HEK293 (cell line): Measurements from ENCODE around the gene MEI4.

Experiments used
- CTCF ChIA-PET: fragments of 350-600 bp; formaldehyde crosslinking; extraction: SDS; loops from one replicate; lab custom pipeline; 2021; ENCODE audit warnings: antibody characterized with exemption; lab: Yijun Ruan, JAX
- POLR2A ChIA-PET: fragments of 300-600 bp; formaldehyde crosslinking; extraction: SDS; loops from one replicate; lab custom pipeline; 2020; ENCODE audit warnings: antibody characterized with exemption, inconsistent platforms; lab: Yijun Ruan, JAX
- H3K27ac ChIP-seq: fragments of 200-500 bp; sonication (Bioruptor generic); 2 replicates; pipeline ENCODE4 v1.5.1; 2014; ENCODE audit warnings: low read depth, low read length, control low read depth, inconsistent platforms; ENCODE audit errors: extremely low read depth
- H3K36me3 ChIP-seq, 2 experiments: fragments of 200-500 bp in 1 of 2; sonication (Bioruptor generic) in 1 of 2; 1 replicate in 1 of 2; 2 replicates in 1 of 2; pipeline ENCODE4 v1.5.1; 2014 to 2017; ENCODE audit warnings: inconsistent platforms in 2 of 2, low read length in 2 of 2; ENCODE audit not compliant: control insufficient read depth in 2 of 2, insufficient read depth in 1 of 2
- H3K4me1 ChIP-seq: fragments of 200-500 bp; sonication (Bioruptor generic); 2 replicates; pipeline ENCODE4 v1.5.1; 2014; ENCODE audit warnings: mild to moderate bottlenecking, low read length, inconsistent platforms; ENCODE audit not compliant: control insufficient read depth, insufficient read depth
- H3K4me3 ChIP-seq: 2 replicates; pipeline ENCODE4 v1.5.1; 2011; ENCODE audit warnings: low read depth, mild to moderate bottlenecking, control low read depth, low read length, moderate library complexity
- H3K9me3 ChIP-seq: fragments of 200-500 bp; sonication (Bioruptor generic); 2 replicates; pipeline ENCODE4 v1.5.1; 2014; ENCODE audit warnings: low read depth, low read length, inconsistent platforms; ENCODE audit not compliant: control insufficient read depth, insufficient read depth
- ATF2 ChIP-seq: fragments of 450-650 bp; formaldehyde crosslinking; IDR thresholded peaks from 2 replicates; pipeline ENCODE4 v1.5.1; 2016; ENCODE audit warnings: missing biosample characterization, missing genetic modification characterization, low read depth
- FEZF1 ChIP-seq: fragments of 450-650 bp; formaldehyde crosslinking; IDR thresholded peaks from 2 replicates; pipeline ENCODE4 v1.5.1; 2016; ENCODE audit warnings: missing biosample characterization, missing genetic modification characterization
- GFI1B ChIP-seq: fragments of 450-650 bp; formaldehyde crosslinking; IDR thresholded peaks from 2 replicates; pipeline ENCODE4 v1.5.1; 2016; ENCODE audit warnings: missing biosample characterization, missing genetic modification characterization
- HOXD13 ChIP-seq: sonication (generic); formaldehyde crosslinking; IDR thresholded peaks from 2 replicates; pipeline ENCODE4 v1.8.0; 2022; ENCODE audit warnings: missing genetic modification reagents, borderline replicate concordance
- KLF16 ChIP-seq: fragments of 450-650 bp; formaldehyde crosslinking; IDR thresholded peaks from 2 replicates; pipeline ENCODE4 v1.5.1; 2017; ENCODE audit warnings: missing biosample characterization, missing genetic modification characterization
- KLF9 ChIP-seq: fragments of 450-650 bp; formaldehyde crosslinking; IDR thresholded peaks from 2 replicates; pipeline ENCODE4 v1.5.1; 2016; ENCODE audit warnings: missing biosample characterization, missing genetic modification characterization, low read depth
- MEIS1 ChIP-seq: sonication (generic); formaldehyde crosslinking; IDR thresholded peaks from 2 replicates; pipeline ENCODE4 v1.8.1; 2022; ENCODE audit warnings: missing genetic modification reagents, mild to moderate bottlenecking, borderline replicate concordance
- WT1 ChIP-seq: fragments of 450-650 bp; formaldehyde crosslinking; IDR thresholded peaks from 2 replicates; pipeline ENCODE4 v1.5.1; 2016; ENCODE audit warnings: missing biosample characterization, missing genetic modification characterization
- ZBTB8A ChIP-seq: fragments of 450-650 bp; formaldehyde crosslinking; IDR thresholded peaks from 2 replicates; pipeline ENCODE4 v1.5.1; 2016; ENCODE audit warnings: missing biosample characterization, missing genetic modification characterization
- ZNF121 ChIP-seq: fragments of 450-650 bp; formaldehyde crosslinking; IDR thresholded peaks from 2 replicates; pipeline ENCODE4 v1.5.1; 2016; ENCODE audit warnings: missing biosample characterization, missing genetic modification characterization
- ZNF146 ChIP-seq: fragments of 450-650 bp; formaldehyde crosslinking; IDR thresholded peaks from 2 replicates; pipeline ENCODE4 v1.5.1; 2016; ENCODE audit warnings: missing biosample characterization, missing genetic modification characterization
- ZNF221 ChIP-seq: fragments of 450-650 bp; formaldehyde crosslinking; IDR thresholded peaks from 2 replicates; pipeline ENCODE4 v1.5.1; 2017; ENCODE audit warnings: missing biosample characterization, missing genetic modification characterization, borderline replicate concordance
- ZNF24 ChIP-seq: fragments of 450-650 bp; formaldehyde crosslinking; IDR thresholded peaks from 2 replicates; pipeline ENCODE4 v1.5.1; 2016; ENCODE audit warnings: missing biosample characterization, missing genetic modification characterization
- ZNF274 ChIP-seq, 2 experiments: fragments of 200-500 bp in 1 of 2; fragments of 450-650 bp in 1 of 2; sonication (Bioruptor generic) in 1 of 2; formaldehyde crosslinking in 1 of 2; IDR thresholded peaks; 2 replicates each; pipeline versions ENCODE4 v1.5.1 to v1.6.1; 2014 to 2016; ENCODE audit warnings: borderline replicate concordance in 1 of 2, inconsistent platforms in 1 of 2, low read length in 1 of 2, missing biosample characterization in 1 of 2, missing genetic modification characterization in 1 of 2
- ZNF292 ChIP-seq: fragments of 450-650 bp; formaldehyde crosslinking; IDR thresholded peaks from 2 replicates; pipeline ENCODE4 v1.5.1; 2016; ENCODE audit warnings: low read depth, missing biosample characterization, missing genetic modification characterization, borderline replicate concordance
- ZNF324 ChIP-seq: fragments of 450-650 bp; formaldehyde crosslinking; IDR thresholded peaks from 2 replicates; pipeline ENCODE4 v1.5.1; 2016; ENCODE audit warnings: missing biosample characterization, missing genetic modification characterization
- ZNF518A ChIP-seq: fragments of 450-650 bp; formaldehyde crosslinking; conservative IDR thresholded peaks from 2 replicates; pipeline ENCODE4 v1.5.1; 2016; ENCODE audit warnings: low read depth, missing biosample characterization, missing genetic modification characterization
- ZNF701 ChIP-seq: fragments of 450-650 bp; formaldehyde crosslinking; IDR thresholded peaks from 2 replicates; pipeline ENCODE4 v1.5.1; 2016; ENCODE audit warnings: missing biosample characterization, missing genetic modification characterization
- ZNF830 ChIP-seq: fragments of 450-650 bp; IDR thresholded peaks from 2 replicates; pipeline ENCODE4 v1.5.0; 2018; ENCODE audit warnings: missing biosample characterization, missing genetic modification characterization, low read depth, mild to moderate bottlenecking, moderate library complexity
- ZSCAN23 ChIP-seq: fragments of 450-650 bp; formaldehyde crosslinking; IDR thresholded peaks from 2 replicates; pipeline ENCODE4 v1.5.1; 2016; ENCODE audit warnings: missing biosample characterization, missing genetic modification characterization
- TF ChIP-seq, protein P1 (sequence below): fragments of 450-650 bp; IDR thresholded peaks from 2 replicates; pipeline ENCODE4 v1.5.1; 2018; ENCODE audit warnings: missing biosample characterization, mild to moderate bottlenecking, missing genetic modification characterization
- TF ChIP-seq, protein P2 (sequence below): fragments of 450-650 bp; formaldehyde crosslinking; IDR thresholded peaks from 2 replicates; pipeline ENCODE4 v1.5.1; 2016; ENCODE audit warnings: missing biosample characterization, missing genetic modification characterization
- TF ChIP-seq, protein P3 (sequence below): fragments of 450-650 bp; formaldehyde crosslinking; IDR thresholded peaks from 2 replicates; pipeline ENCODE4 v1.5.0; 2017; ENCODE audit warnings: missing biosample characterization, missing genetic modification characterization, borderline replicate concordance

MEI4 gene

DNA sequence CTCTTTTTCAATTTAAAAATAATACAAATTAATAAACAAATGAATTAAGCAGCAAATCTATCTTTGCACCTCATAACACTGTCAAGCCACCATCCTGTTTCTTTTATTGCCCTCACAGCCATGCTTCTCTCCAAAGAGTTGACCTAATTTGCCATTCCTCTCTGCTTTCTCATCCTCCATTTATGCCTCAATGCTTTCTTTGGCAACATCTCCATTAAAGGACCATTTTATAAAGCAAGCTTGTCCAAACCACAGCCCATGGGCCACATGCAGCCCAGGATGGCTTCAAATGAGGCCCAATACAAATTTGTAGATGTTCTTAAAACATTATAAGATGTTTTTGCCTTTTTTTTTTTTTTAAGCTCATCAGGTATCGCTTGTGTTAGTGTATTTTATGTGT lies 26.4 kb upstream of the MEI4 start (continued):
- TF ChIP-seq, protein P1, sequence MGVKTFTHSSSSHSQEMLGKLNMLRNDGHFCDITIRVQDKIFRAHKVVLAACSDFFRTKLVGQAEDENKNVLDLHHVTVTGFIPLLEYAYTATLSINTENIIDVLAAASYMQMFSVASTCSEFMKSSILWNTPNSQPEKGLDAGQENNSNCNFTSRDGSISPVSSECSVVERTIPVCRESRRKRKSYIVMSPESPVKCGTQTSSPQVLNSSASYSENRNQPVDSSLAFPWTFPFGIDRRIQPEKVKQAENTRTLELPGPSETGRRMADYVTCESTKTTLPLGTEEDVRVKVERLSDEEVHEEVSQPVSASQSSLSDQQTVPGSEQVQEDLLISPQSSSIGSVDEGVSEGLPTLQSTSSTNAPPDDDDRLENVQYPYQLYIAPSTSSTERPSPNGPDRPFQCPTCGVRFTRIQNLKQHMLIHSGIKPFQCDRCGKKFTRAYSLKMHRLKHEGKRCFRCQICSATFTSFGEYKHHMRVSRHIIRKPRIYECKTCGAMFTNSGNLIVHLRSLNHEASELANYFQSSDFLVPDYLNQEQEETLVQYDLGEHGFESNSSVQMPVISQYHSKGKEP (tag by site-specific recombination): no peak
- no peak for TF ChIP-seq FEZF1 (tag by site-specific recombination)
- no peak for TF ChIP-seq KLF9
- no peak for TF ChIP-seq ZNF121 (tag by site-specific recombination)
- no peak for TF ChIP-seq ZBTB8A (tag by site-specific recombination)
- TF ChIP-seq, protein P2, sequence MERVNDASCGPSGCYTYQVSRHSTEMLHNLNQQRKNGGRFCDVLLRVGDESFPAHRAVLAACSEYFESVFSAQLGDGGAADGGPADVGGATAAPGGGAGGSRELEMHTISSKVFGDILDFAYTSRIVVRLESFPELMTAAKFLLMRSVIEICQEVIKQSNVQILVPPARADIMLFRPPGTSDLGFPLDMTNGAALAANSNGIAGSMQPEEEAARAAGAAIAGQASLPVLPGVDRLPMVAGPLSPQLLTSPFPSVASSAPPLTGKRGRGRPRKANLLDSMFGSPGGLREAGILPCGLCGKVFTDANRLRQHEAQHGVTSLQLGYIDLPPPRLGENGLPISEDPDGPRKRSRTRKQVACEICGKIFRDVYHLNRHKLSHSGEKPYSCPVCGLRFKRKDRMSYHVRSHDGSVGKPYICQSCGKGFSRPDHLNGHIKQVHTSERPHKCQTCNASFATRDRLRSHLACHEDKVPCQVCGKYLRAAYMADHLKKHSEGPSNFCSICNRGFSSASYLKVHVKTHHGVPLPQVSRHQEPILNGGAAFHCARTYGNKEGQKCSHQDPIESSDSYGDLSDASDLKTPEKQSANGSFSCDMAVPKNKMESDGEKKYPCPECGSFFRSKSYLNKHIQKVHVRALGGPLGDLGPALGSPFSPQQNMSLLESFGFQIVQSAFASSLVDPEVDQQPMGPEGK (tag by site-specific recombination): no peak

DNA sequence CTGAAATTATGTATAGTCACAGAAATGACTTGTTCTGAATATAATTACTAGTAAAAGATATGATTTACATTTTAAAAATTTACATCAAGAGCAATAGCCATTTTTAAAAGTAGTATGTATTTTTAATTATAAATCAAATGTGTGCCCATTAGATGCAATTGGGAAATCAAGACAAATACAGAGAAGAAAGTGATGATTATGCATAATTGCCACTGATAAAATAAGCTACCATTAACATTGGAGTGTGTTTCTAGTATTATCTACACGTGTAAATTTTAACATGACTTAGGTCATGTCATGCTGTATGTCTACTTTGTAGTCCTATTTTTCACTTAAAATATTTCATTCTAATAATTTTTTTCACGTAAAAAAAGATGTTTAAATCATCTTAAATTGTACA lies 22.8 kb upstream of the MEI4 start:
- ChIA-PET POLR2A (no interaction called here), CTCF (interaction anchor here (0.7 to 1.6 kb wide), 2 partner anchors 10 to 400 kb away, joined by 3 to 7 read pairs; no protein-coding TSS in a partner anchor)
- H3K4me3 ChIP-seq: no peak overlapping the region

GRCh38 chr6:77633471-77633870 lies 19.4 kb upstream of the MEI4 start:
- H3K4me3 ChIP-seq: no peak overlapping the region
- CTCF ChIA-PET: no interaction called here
- no peak overlapping the region for H3K27ac ChIP-seq
- no peaks in the 10 kb centered on the region for H3K9me3 ChIP-seq
- H3K4me1 ChIP-seq: no peaks in the 10 kb centered on the region
- POLR2A ChIA-PET: no interaction called here
- no peaks in the 10 kb centered on the region for H3K36me3 ChIP-seq
- TF ChIP-seq ZNF292 (no peak), WT1 (no peak), ZNF518A (tag by site-specific recombination) (no peak), ZNF24 (tag by site-specific recombination) (no peak), ZNF146 (tag by site-specific recombination) (no peak), HOXD13 (CRISPR knock-in tag) (no peak), ZNF701 (tag by site-specific recombination) (no peak), KLF16 (tag by site-specific recombination) (no peak), ZNF221 (tag by site-specific recombination) (no peak), GFI1B (tag by site-specific recombination) (no peak)
- TF ChIP-seq, protein P3, sequence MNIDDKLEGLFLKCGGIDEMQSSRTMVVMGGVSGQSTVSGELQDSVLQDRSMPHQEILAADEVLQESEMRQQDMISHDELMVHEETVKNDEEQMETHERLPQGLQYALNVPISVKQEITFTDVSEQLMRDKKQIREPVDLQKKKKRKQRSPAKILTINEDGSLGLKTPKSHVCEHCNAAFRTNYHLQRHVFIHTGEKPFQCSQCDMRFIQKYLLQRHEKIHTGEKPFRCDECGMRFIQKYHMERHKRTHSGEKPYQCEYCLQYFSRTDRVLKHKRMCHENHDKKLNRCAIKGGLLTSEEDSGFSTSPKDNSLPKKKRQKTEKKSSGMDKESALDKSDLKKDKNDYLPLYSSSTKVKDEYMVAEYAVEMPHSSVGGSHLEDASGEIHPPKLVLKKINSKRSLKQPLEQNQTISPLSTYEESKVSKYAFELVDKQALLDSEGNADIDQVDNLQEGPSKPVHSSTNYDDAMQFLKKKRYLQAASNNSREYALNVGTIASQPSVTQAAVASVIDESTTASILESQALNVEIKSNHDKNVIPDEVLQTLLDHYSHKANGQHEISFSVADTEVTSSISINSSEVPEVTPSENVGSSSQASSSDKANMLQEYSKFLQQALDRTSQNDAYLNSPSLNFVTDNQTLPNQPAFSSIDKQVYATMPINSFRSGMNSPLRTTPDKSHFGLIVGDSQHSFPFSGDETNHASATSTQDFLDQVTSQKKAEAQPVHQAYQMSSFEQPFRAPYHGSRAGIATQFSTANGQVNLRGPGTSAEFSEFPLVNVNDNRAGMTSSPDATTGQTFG (tag by site-specific recombination): no peak

More for the DNA sequence above, 22.8 kb upstream of the MEI4 start:
- H3K4me1 ChIP-seq: no peaks in the 10 kb centered on the region
- no peak overlapping the region for H3K27ac ChIP-seq
- no peaks in the 10 kb centered on the region for H3K9me3 ChIP-seq
- no peaks in the 10 kb centered on the region for H3K36me3 ChIP-seq
- no peak for TF ChIP-seq ZSCAN23 (tag by site-specific recombination)
- TF ChIP-seq ZNF830 (tag by site-specific recombination): no peak
- TF ChIP-seq MEIS1 (CRISPR knock-in tag): no peak
- TF ChIP-seq ZNF324: no peak
- TF ChIP-seq ZNF274 (IDR thresholded peaks at IDR 0.05; ENCODE audit: low read length): no peak
- TF ChIP-seq ZNF274 (tag by site-specific recombination; IDR thresholded peaks at IDR 0.05; ENCODE audit: borderline replicate concordance): no peak
- TF ChIP-seq ATF2 (tag by site-specific recombination): no peak
- TF ChIP-seq, all 188 proteins: peak for 0
